Coronary artery (tissue), 2 donors: ENCODE results near the gene ZNF445.
A peak's percentile ranks its signal among the peaks of the same experiment; 100 is the strongest.

Experiments used
- DNase-seq: peaks from one replicate; pipeline ENCODE4 v3.0.0-alpha.2; 2017; ENCODE audit warnings: low spot score
- H3K27ac ChIP-seq, 2 donors: fragments of 200-600 bp; sonication (generic); one replicate each; pipeline ENCODE4 v1.5.1; 2016 to 2019
- H3K4me3 ChIP-seq: fragments of 200-600 bp; sonication (generic); 2 replicates; pipeline ENCODE4 v1.5.1; 2016; ENCODE audit warnings: mild to moderate bottlenecking, moderate library complexity
- TF ChIP-seq, protein P1 (sequence below): fragments of 200-600 bp; sonication (generic); IDR thresholded peaks from one replicate; pipeline ENCODE4 v1.5.1; 2019; ENCODE audit warnings: antibody characterized with exemption

Gene ZNF445

GRCh38 chr3:44434834-44435510 is 42.5 kb downstream of the ZNF445 start:
- H3K27ac ChIP-seq = no peak overlapping the region
- TF ChIP-seq, protein P1, sequence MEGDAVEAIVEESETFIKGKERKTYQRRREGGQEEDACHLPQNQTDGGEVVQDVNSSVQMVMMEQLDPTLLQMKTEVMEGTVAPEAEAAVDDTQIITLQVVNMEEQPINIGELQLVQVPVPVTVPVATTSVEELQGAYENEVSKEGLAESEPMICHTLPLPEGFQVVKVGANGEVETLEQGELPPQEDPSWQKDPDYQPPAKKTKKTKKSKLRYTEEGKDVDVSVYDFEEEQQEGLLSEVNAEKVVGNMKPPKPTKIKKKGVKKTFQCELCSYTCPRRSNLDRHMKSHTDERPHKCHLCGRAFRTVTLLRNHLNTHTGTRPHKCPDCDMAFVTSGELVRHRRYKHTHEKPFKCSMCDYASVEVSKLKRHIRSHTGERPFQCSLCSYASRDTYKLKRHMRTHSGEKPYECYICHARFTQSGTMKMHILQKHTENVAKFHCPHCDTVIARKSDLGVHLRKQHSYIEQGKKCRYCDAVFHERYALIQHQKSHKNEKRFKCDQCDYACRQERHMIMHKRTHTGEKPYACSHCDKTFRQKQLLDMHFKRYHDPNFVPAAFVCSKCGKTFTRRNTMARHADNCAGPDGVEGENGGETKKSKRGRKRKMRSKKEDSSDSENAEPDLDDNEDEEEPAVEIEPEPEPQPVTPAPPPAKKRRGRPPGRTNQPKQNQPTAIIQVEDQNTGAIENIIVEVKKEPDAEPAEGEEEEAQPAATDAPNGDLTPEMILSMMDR = no peak
- no peak for DNase-seq
- H3K4me3 ChIP-seq = no peak overlapping the region

- TF ChIP-seq, protein P1 = no peak
- DNase-seq = no peak
- H3K27ac ChIP-seq = no peak overlapping the region
- H3K4me3 ChIP-seq = no peak overlapping the region
Measured at GRCh38 chr3:44430466-44430865, 47.0 kb downstream of the ZNF445 start.

GRCh38 chr3:44429459-44429858 is 48.0 kb downstream of the ZNF445 start:
- DNase-seq = no peak
- Histone ChIP-seq H3K27ac (no peak overlapping the region), H3K4me3 (no peak overlapping the region)
- TF ChIP-seq, protein P1 = no peak

GRCh38 chr3:44428910-44429309 is 48.6 kb downstream of the ZNF445 start:
- Histone ChIP-seq H3K4me3 (no peak overlapping the region), H3K27ac (no peak overlapping the region)
- DNase-seq = no peak
- TF ChIP-seq, protein P1 = no peak

DNA sequence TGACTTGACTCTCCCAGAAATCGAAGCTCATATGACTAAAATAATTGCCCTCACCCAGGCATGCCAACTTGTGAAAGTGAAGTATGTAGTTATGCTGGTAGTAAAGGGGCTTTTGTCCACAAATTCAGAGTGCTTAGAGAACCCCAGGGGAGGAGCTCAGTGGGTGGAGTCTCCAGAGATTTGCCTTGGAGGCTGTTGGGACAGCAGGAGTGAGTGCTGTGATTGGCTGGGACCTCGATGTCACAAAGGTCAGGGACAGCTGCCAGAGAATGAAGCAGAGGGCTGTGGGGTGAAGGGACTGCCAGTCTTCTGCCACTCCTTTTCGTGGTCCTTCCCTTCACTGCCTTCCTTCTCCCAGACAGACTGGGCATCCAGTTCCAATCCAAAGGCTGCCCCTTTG is 49.8 kb downstream of the ZNF445 start:
- DNase-seq = no peak
- Histone ChIP-seq H3K4me3 (no peak overlapping the region), H3K27ac (no peak overlapping the region)
- TF ChIP-seq, protein P1 = no peak

DNA sequence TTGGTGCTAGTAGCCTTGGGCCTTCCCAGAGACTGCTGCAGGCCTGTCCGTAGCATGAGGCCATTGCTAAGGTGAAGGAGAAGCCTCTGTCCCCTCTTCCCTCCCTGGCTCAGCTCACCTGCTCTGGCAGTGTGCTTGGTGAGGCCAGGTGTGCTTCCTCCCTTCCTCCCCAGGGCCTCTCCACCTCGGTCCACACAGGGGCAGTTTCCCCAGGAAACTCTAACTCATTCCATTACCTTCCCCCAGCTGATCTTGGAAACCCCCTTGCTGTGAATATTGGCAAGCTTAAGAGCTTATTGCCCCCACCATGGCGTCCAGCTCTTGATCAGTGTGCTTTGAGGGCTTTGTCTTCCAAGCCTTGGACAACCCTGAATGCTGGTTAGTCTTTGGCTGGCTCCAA is 52.7 kb downstream of the ZNF445 start:
- H3K27ac ChIP-seq = no peak overlapping the region
- H3K4me3 ChIP-seq = no peak overlapping the region
- DNase-seq = peak; percentile 16
- TF ChIP-seq, protein P1 = no peak

GRCh38 chr3:44421280-44421679 is 56.2 kb downstream of the ZNF445 start:
- Histone ChIP-seq H3K27ac (no peak overlapping the region), H3K4me3 (no peak overlapping the region)
- peak; percentile 59 for DNase-seq
- TF ChIP-seq, protein P1 = no peak
